Activated CD8-positive, alpha-beta memory T cell treated with anti-CD3 and anti-CD28 coated beads, Interleukin-2, amount 50 U/mL, for 24 hours (primary cell): ENCODE results near the gene IFITM1.
"Not testable (repeated sequence)": the region's sequence is repeated elsewhere in the genome, so short reads cannot be mapped to it uniquely, and the experiment has no call there.

Experiments
- DNase-seq: peaks from one replicate; pipeline ENCODE4 v3.0.0-alpha.2; 2020; ENCODE audit errors: extremely low read depth

Gene IFITM1

GRCh38 chr11:282630-283360, 31.0 kb upstream of the IFITM1 start:
- DNase-seq: no peak

- no peak for DNase-seq
Observed at GRCh38 chr11:283405-284104, 30.3 kb upstream of the IFITM1 start.

DNA sequence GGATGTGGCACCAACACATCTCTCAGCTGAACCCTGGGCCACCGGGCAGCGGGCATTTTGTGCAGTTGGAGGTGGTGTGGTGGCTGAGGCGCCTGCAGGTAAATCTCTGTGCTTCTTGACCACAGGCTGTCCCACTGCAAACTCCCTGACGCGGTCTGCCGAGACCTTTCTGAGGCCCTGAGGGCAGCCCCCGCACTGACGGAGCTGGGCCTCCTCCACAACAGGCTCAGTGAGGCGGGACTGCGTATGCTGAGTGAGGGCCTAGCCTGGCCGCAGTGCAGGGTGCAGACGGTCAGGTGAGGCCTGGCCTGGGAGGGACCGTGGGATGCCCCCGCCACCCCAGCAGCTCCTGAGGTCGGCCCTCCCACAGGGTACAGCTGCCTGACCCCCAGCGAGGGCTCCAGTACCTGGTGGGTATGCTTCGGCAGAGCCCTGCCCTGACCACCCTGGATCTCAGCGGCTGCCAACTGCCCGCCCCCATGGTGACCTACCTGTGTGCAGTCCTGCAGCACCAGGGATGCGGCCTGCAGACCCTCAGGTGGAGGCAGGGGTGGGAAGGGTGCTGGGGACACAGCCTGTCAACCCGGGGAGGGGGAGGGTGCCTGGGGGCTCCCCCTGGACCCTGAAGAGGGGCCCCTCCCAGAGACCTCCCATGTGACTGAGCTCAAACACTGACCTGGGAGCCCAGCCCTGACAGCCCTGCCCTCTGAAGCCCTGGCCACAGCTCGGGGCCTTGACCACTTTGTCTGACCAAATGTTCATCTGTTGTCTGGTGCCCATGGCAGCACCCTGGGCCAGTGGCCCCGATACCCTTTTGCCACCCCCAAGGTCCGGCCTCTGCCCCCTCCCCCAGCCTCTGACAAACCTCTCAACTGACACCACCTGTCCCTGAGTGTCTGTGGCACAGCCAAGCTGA, 29.5 kb upstream of the IFITM1 start:
- no peak for DNase-seq

GRCh38 chr11:285021-285893, 28.6 kb upstream of the IFITM1 start:
- DNase-seq: no peak

DNA sequence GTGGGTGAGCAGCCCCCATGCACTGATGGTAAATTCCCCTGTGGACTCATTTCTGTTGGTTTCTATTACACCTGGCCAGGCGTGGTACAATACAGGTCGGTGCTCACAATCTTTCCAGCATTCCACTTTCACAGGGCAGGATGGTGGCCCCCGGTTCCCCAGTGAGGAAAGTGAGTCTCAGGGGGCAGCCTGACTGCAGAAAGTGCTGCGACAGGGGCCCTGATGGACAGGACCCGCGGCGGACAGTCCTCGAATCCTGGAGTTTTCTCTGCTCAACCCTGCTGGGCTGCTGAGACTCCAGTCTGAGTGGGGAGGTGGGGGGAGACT, 28.0 kb upstream of the IFITM1 start:
- DNase-seq: no peak

GRCh38 chr11:286977-287820, 26.6 kb upstream of the IFITM1 start:
- not testable (repeated sequence) for DNase-seq

GRCh38 chr11:287821-288477, 25.9 kb upstream of the IFITM1 start:
- no peak for DNase-seq

GRCh38 chr11:288478-289397, 25.1 kb upstream of the IFITM1 start, which contains the start of gene PGGHG:
Gene PGGHG, plus strand, starts transcription at chr11:289126. Its CDS starts 691 bp downstream, at chr11:289817.
- no peak for DNase-seq

- DNase-seq: no peak
Observed at GRCh38 chr11:289398-289711, 24.5 kb upstream of the IFITM1 start.

DNA sequence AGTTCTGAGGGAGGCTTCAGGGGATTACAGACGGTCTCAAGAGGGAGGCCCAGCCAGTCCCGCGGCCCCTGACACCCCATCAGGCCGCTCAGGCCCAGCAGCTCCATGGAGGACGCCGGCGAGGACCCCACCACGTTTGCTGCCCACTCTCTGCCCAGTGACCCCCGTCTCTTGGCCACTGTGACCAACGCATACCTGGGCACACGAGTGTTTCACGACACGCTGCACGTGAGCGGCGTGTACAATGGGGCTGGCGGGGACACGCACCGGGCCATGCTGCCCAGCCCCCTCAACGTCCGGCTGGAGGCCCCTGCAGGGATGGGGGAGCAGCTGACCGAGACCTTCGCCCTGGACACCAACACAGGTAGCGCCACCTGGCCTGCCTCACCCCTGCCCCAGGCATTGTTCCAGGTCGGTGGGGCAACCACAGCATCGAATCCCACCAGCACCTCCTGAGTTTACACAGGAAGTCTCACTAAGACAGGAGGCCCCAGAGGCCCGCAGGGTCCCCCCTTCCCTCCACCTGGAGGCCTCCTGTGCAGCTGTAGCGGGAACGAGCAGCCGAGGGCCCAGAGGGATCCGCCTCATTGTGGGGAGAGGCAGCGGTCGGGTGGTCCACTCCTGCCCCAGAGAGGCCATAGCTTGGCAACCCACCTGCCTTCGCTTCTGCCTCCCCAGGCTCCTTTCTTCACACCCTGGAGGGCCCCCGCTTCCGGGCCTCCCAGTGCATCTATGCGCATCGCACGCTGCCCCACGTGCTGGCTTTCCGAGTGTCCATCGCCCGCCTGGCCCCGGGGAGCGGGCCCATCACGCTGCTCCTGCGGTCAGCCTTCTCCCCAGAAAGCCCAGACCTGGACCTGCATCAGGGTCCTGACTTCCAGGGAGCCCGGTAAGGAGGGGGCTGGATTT, 23.9 kb upstream of the IFITM1 start:
- DNase-seq: no peak

DNA sequence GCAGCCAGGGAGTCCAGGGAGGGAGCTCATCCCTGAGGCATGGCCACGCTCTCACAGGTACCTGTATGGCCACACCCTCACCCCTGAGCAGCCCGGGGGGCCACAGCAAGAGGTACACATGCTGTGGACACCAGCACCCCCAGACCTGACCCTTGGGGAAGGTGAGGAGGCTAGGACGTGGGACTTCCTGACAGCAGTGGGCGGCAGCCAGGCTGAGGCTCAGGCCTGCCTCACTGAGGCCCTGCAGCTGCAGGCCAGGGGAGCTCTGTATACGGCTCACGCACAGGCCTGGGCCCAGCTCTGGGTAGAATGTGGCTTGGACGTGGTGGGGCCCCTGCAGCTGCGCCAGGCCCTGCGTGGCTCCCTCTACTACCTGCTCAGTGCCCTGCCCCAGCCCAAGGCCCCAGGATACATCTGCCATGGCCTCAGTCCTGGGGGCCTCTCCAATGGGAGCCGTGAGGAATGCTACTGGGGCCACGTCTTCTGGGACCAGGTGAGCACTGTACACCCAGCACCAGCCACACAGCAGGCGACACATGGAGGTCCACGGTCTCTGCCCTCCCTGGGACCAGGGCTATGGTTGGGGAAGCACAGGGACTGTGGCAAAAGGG, 23.1 kb upstream of the IFITM1 start:
- no peak for DNase-seq

DNA sequence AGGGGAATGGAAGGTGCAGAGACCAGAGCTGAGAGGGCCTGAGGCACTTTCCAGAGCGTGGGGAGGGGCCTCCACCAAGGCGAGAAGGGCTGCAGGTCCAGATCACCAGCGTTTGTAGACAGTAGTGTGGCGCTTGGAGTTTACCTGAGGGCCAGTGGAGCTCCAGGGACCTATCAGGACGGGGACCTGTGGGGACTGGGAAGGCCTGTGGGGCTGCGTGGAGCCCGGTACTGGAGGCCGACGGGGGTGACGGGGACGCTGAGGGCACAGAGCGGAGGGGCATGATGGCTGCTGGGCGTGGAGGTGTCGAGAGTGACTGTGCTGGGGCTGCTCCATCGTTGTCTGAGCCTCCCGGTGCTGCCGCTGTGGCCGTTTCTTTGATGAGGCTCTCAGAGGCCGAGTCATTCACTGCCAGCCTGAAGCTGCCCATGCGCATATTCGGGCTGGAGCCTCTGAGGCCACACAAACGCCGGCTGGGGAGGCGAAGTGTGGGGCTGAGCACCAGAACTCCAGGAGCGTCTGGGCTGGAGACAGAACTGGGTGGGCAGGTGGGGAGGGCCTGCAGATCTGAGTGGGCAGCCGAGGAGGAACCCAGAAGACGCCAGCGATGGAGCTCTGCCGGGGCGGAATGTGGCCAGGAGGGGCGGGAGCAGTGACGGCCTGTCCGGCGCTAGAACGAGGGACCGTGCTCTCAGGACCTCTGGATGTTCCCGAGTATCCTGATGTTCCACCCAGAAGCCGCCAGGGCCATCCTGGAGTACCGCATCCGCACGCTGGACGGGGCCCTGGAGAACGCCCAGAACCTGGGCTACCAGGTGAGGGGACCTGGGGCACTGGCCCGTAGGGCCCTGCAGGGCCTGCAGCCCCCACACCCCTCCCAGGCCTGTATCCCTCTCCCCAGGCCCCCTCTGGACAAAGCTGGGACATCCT, 22.3 kb upstream of the IFITM1 start:
- no peak for DNase-seq

- no peak for DNase-seq
Observed at GRCh38 chr11:292211-293121, 21.4 kb upstream of the IFITM1 start.

GRCh38 chr11:293271-293851, 20.5 kb upstream of the IFITM1 start:
- DNase-seq: no peak
